Measurements from ENCODE around the gene PTRH1. TPM values are rescaled to one million over a fixed set of nuclear protein-coding genes. Genes with fewer than 3 reads are reported as not detected.

PTRH1 gene
- total and polyA plus RNA-seq, 2 of the 13 experiments (the other 11 are each of a cell fraction or from before 2014, with no cell fraction given), result 4.0 to 10.4 TPM

GRCh38 chr9:127664678-127665507 lies 50.6 kb downstream of the PTRH1 start (continued):
- TF ChIP-seq HCFC1 (IDR thresholded peaks at IDR 0.05; ENCODE audit: low read depth, low read length) (no peak), MXD3 (CRISPR knock-in tag; IDR thresholded peaks at IDR 0.05) (no peak), MEIS1 (CRISPR knock-in tag; IDR thresholded peaks at IDR 0.05; ENCODE audit: borderline replicate concordance) (no peak), ZBTB8A (CRISPR knock-in tag; IDR thresholded peaks at IDR 0.05; ENCODE audit: borderline replicate concordance, low read depth) (no peak), ZNF382 (CRISPR knock-in tag; IDR thresholded peaks at IDR 0.05; ENCODE audit: borderline replicate concordance) (no peak), ARID2 (CRISPR knock-in tag; IDR thresholded peaks at IDR 0.05; ENCODE audit: borderline replicate concordance) (no peak), EZH2 (conservative IDR thresholded peaks at IDR 0.05; ENCODE audit: low read depth, low read length) (no peak), ZNF329 (CRISPR knock-in tag; IDR thresholded peaks at IDR 0.05; ENCODE audit: low read depth) (peak; percentile 54; the same call in 1 of the 2 replicates), DNMT3B (CRISPR knock-in tag; conservative IDR thresholded peaks at IDR 0.05) (no peak), ZNF34 (CRISPR knock-in tag; IDR thresholded peaks at IDR 0.05; ENCODE audit: borderline replicate concordance) (no peak), ZNF879 (CRISPR knock-in tag; IDR thresholded peaks at IDR 0.05) (no peak), KDM1A (CRISPR knock-in tag; IDR thresholded peaks at IDR 0.05) (no peak), BRD4 (CRISPR knock-in tag; IDR thresholded peaks at IDR 0.05) (no peak), ZNF547 (CRISPR knock-in tag; IDR thresholded peaks at IDR 0.05) (no peak), HHEX (CRISPR knock-in tag; IDR thresholded peaks at IDR 0.05) (no peak), ZNF747 (CRISPR knock-in tag; IDR thresholded peaks at IDR 0.05; ENCODE audit: borderline replicate concordance) (no peak), ZNF773 (CRISPR knock-in tag; IDR thresholded peaks at IDR 0.05; ENCODE audit: borderline replicate concordance) (no peak), ZMAT5 (CRISPR knock-in tag; IDR thresholded peaks at IDR 0.05; ENCODE audit: borderline replicate concordance, low read depth) (no peak), ZNF256 (CRISPR knock-in tag; conservative IDR thresholded peaks at IDR 0.05) (no peak), HNF4G (IDR thresholded peaks at IDR 0.05; ENCODE audit: borderline replicate concordance, low read depth, low read length) (peak; percentile 77; the same call in 1 of the 2 replicates), HNF4G (CRISPR knock-in tag; IDR thresholded peaks at IDR 0.05; ENCODE audit: borderline replicate concordance, low read depth) (no peak; the same call in 1 of the 2 replicates), KAT8 (CRISPR knock-in tag; IDR thresholded peaks at IDR 0.05) (peak; percentile 57; the same call in 1 of the 2 replicates), ZNF282 (IDR thresholded peaks at IDR 0.05; ENCODE audit: partially characterized antibody) (no peak)
- TF ChIP-seq, protein P1, sequence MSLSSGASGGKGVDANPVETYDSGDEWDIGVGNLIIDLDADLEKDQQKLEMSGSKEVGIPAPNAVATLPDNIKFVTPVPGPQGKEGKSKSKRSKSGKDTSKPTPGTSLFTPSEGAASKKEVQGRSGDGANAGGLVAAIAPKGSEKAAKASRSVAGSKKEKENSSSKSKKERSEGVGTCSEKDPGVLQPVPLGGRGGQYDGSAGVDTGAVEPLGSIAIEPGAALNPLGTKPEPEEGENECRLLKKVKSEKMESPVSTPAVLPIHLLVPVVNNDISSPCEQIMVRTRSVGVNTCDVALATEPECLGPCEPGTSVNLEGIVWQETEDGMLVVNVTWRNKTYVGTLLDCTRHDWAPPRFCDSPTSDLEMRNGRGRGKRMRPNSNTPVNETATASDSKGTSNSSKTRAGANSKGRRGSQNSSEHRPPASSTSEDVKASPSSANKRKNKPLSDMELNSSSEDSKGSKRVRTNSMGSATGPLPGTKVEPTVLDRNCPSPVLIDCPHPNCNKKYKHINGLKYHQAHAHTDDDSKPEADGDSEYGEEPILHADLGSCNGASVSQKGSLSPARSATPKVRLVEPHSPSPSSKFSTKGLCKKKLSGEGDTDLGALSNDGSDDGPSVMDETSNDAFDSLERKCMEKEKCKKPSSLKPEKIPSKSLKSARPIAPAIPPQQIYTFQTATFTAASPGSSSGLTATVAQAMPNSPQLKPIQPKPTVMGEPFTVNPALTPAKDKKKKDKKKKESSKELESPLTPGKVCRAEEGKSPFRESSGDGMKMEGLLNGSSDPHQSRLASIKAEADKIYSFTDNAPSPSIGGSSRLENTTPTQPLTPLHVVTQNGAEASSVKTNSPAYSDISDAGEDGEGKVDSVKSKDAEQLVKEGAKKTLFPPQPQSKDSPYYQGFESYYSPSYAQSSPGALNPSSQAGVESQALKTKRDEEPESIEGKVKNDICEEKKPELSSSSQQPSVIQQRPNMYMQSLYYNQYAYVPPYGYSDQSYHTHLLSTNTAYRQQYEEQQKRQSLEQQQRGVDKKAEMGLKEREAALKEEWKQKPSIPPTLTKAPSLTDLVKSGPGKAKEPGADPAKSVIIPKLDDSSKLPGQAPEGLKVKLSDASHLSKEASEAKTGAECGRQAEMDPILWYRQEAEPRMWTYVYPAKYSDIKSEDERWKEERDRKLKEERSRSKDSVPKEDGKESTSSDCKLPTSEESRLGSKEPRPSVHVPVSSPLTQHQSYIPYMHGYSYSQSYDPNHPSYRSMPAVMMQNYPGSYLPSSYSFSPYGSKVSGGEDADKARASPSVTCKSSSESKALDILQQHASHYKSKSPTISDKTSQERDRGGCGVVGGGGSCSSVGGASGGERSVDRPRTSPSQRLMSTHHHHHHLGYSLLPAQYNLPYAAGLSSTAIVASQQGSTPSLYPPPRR (CRISPR knock-in tag; IDR thresholded peaks at IDR 0.05; ENCODE audit: borderline replicate concordance), result no peak
- TF ChIP-seq, protein P2, sequence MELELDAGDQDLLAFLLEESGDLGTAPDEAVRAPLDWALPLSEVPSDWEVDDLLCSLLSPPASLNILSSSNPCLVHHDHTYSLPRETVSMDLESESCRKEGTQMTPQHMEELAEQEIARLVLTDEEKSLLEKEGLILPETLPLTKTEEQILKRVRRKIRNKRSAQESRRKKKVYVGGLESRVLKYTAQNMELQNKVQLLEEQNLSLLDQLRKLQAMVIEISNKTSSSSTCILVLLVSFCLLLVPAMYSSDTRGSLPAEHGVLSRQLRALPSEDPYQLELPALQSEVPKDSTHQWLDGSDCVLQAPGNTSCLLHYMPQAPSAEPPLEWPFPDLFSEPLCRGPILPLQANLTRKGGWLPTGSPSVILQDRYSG (CRISPR knock-in tag; IDR thresholded peaks at IDR 0.05), result no peak
